GM18511 (cell line): Measurements from ENCODE around the gene CDC34.

Experiments used
- ATAC-seq: cut with Tn5 transposase; IDR thresholded peaks from one replicate; pipeline ENCODE4 v1.9.1; 2021; ENCODE audit warnings: mild to moderate bottlenecking, moderate library complexity; ENCODE audit not compliant: unreplicated experiment

CDC34 gene

GRCh38 chr19:531753-532560 lies at the start of gene CDC34:
Gene CDC34 (plus strand): TSS chr19:531760. CDS start chr19:531932, 172 bp downstream.
- ATAC-seq: peak; percentile 35

GRCh38 chr19:482186-483041 lies 49.1 kb upstream of the CDC34 start:
- ATAC-seq: no peak

GRCh38 chr19:483332-484072 lies 48.1 kb upstream of the CDC34 start:
- ATAC-seq: no peak

GRCh38 chr19:484494-484893 lies 47.1 kb upstream of the CDC34 start:
- ATAC-seq: no peak

GRCh38 chr19:485077-485476 lies 46.5 kb upstream of the CDC34 start:
- no peak for ATAC-seq

GRCh38 chr19:485583-486236 lies 45.9 kb upstream of the CDC34 start:
- no peak for ATAC-seq

GRCh38 chr19:488505-489417 lies 42.8 kb upstream of the CDC34 start:
- ATAC-seq: peak; percentile 88

GRCh38 chr19:489418-490196 lies 42.0 kb upstream of the CDC34 start:
- peak; percentile 6 for ATAC-seq

GRCh38 chr19:491146-491741 lies 40.3 kb upstream of the CDC34 start:
- no peak for ATAC-seq

- no peak for ATAC-seq
These were observed 39.4 kb upstream of the CDC34 start for GRCh38 chr19:492091-492531.

GRCh38 chr19:493391-494170 lies 38.0 kb upstream of the CDC34 start:
- no peak for ATAC-seq

GRCh38 chr19:494171-495080 lies 37.1 kb upstream of the CDC34 start:
- ATAC-seq: no peak

- no peak for ATAC-seq
These were observed 36.5 kb upstream of the CDC34 start for GRCh38 chr19:495081-495401.

- no peak for ATAC-seq
These were observed 36.0 kb upstream of the CDC34 start for GRCh38 chr19:495402-496111.

GRCh38 chr19:496112-496665 lies 35.4 kb upstream of the CDC34 start, which contains the start of gene MADCAM1:
Gene MADCAM1 (plus strand): TSS chr19:496486. CDS start chr19:496500, 14 bp downstream.
- ATAC-seq: no peak

GRCh38 chr19:496986-497385 lies 34.6 kb upstream of the CDC34 start:
- ATAC-seq: no peak
